LNCaP clone FGC (cell line): ENCODE measurements around the gene SPDYE4.

Experiments used
- DNase-seq: peaks from one replicate; pipeline ENCODE4 v3.0.0-alpha.2; 2011; ENCODE audit warnings: low read depth
- H3K4me3 ChIP-seq: 2 replicates; pipeline ENCODE4 v1.5.1; 2011; ENCODE audit warnings: mild to moderate bottlenecking, low read depth, low read length, control low read depth
- TF ChIP-seq, protein P1 (sequence below): IDR thresholded peaks from 2 replicates; pipeline ENCODE4 v1.5.1; 2012; ENCODE audit warnings: mild to moderate bottlenecking; ENCODE audit not compliant: control insufficient read depth, insufficient read depth; ENCODE audit errors: extremely low read depth

The SPDYE4 gene

GRCh38 chr17:8706431-8706830 lies 51.9 kb downstream of the SPDYE4 start:
- TF ChIP-seq, protein P1, sequence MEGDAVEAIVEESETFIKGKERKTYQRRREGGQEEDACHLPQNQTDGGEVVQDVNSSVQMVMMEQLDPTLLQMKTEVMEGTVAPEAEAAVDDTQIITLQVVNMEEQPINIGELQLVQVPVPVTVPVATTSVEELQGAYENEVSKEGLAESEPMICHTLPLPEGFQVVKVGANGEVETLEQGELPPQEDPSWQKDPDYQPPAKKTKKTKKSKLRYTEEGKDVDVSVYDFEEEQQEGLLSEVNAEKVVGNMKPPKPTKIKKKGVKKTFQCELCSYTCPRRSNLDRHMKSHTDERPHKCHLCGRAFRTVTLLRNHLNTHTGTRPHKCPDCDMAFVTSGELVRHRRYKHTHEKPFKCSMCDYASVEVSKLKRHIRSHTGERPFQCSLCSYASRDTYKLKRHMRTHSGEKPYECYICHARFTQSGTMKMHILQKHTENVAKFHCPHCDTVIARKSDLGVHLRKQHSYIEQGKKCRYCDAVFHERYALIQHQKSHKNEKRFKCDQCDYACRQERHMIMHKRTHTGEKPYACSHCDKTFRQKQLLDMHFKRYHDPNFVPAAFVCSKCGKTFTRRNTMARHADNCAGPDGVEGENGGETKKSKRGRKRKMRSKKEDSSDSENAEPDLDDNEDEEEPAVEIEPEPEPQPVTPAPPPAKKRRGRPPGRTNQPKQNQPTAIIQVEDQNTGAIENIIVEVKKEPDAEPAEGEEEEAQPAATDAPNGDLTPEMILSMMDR = no peak
- DNase-seq = no peak
- H3K4me3 ChIP-seq = no peak overlapping the region

DNA sequence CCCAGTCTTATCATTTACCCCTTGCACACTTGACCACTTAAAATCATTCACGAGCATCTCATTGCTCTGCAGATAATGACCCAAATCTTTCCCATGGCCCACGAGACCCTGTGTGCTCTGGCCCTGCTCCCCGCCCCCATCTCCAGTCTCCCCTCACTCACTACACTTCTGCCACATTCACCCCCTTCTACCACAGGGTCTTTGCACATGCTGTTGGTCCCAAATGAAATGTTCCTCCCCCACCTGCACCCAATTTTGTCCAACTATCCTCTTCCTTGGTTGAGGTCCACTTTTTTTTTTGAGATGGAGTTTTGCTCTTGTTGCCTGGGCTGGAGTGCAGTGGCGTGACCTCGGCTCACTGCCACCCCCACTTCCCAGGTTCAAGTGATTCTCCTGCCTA lies 52.9 kb downstream of the SPDYE4 start:
- TF ChIP-seq, protein P1 = no peak
- H3K4me3 ChIP-seq = no peak overlapping the region
- no peak for DNase-seq

DNA sequence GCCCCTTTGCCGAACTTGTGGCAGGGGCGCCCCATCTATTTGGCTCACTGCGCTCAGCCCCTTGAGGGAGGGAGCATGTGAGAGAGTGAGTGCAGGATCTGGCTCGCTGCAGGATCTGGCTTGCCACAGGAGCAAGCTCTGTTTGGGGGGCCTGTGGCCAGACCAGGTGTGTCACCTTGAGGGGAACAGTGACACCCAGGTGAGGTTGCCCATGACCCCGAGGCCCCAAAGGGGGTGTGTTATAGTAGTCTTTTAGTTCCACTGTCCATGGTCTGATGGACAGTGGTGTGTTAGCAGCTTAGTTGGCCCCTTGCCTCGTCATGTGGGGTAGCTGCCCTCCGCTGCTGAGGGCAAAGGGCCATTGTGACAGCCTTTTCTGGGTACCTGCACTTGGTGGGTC lies 55.3 kb downstream of the SPDYE4 start:
- TF ChIP-seq, protein P1 = no peak
- no peak for DNase-seq
- H3K4me3 ChIP-seq = no peak overlapping the region

DNA sequence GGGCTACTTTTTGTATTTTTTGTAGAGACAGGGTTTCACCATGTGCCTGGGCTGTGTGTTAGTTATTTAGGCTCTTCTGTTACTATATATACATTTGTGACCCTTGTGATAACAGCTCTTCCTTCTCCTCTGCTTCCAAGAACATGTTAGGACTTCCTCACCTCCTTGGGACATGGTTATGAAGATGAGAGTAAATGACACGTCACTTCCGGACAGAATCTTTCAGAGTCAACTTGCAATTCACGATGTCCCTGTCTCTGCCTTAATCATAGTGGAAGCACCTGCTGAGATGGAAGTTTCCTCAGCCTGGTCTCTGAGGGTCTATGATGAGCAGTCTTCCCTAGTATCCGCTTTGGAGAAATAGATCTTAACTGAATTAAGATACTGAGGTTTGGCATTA lies 56.6 kb downstream of the SPDYE4 start:
- H3K4me3 ChIP-seq = no peak overlapping the region
- DNase-seq = no peak
- TF ChIP-seq, protein P1 = no peak

DNA sequence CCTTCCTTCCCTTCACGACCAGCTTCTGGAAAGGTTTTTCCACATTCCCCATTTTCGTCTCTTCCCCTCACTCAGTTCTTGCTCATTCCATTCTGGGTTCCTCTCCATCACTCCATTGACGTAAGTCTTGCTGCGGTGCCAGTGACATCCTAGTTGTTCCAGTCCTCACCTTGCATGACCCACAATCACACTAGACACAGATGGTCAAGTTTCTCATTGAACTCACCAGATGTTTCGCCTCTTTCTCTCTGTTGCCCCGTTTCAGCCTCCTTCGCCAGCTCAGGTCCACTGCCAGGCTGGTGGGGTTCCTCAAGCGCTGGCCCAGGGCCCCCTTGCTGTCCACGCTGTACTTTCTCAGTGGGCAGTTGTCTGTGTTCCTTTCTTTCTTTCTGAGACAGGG lies 57.1 kb downstream of the SPDYE4 start:
- TF ChIP-seq, protein P1 = no peak

More for the DNA sequence above, 57.1 kb downstream of the SPDYE4 start:
- DNase-seq = no peak
- H3K4me3 ChIP-seq = no peak overlapping the region
